ENCODE data around the gene TBL1X. TPM values are rescaled to one million over a fixed set of nuclear protein-coding genes. Genes with fewer than 3 reads are reported as not detected.
A peak's percentile ranks its signal among the peaks of the same experiment; 100 is the strongest.

TBL1X gene
- total RNA-seq, 1 donor: 30.7 TPM

- peak; percentile 76 for DNase-seq (ENCODE audit: low read depth)
- no peak overlapping the region for H3K4me3 ChIP-seq (ENCODE audit: low read depth, low read length)
- TF ChIP-seq CTCF (IDR thresholded peaks at IDR 0.05; ENCODE audit: insufficient read depth, low read depth, low read length): no peak
These were observed 50.6 kb downstream of the TBL1X start for GRCh38 chrX:9515489-9515888.

- DNase-seq (ENCODE audit: low read depth): peak; percentile 53
- TF ChIP-seq CTCF (IDR thresholded peaks at IDR 0.05; ENCODE audit: insufficient read depth, low read depth, low read length): no peak
These were observed 51.2 kb downstream of the TBL1X start for GRCh38 chrX:9515973-9516538.

GRCh38 chrX:9516635-9517034 is 51.8 kb downstream of the TBL1X start:
- H3K4me3 ChIP-seq (ENCODE audit: low read depth, low read length): no peak overlapping the region
- no peak for DNase-seq (ENCODE audit: low read depth)
- no peak for TF ChIP-seq CTCF (IDR thresholded peaks at IDR 0.05; ENCODE audit: insufficient read depth, low read depth, low read length)

More at GRCh38 chrX:9515973-9516538, 51.2 kb downstream of the TBL1X start:
- no peak overlapping the region for H3K4me3 ChIP-seq (ENCODE audit: low read depth, low read length)

- TF ChIP-seq CTCF (IDR thresholded peaks at IDR 0.05; ENCODE audit: insufficient read depth, low read depth, low read length): no peak
- H3K4me3 ChIP-seq (ENCODE audit: low read depth, low read length): no peak overlapping the region
- DNase-seq (ENCODE audit: low read depth): no peak
These were observed 53.2 kb downstream of the TBL1X start for GRCh38 chrX:9518051-9518450.

DNA sequence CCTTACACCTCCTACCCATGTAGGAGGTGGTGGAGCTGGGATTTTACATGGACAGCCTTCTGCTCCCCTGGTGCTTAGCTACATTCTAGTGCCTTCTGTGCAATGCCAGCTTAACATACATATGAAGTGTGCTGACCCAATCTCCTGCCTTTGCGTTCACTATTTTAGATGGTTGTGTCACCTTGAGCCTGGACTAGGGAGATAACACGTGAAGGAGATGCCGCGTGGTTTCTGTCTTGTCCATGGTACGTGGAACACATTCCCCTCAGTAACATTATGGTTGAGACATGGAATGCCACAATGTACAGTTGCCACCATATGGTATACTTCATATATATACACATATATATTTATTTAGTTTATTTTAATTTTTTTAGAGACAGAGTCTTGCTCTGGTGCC is 54.0 kb downstream of the TBL1X start:
- TF ChIP-seq CTCF (IDR thresholded peaks at IDR 0.05; ENCODE audit: insufficient read depth, low read depth, low read length): no peak
- DNase-seq (ENCODE audit: low read depth): no peak
- no peak overlapping the region for H3K4me3 ChIP-seq (ENCODE audit: low read depth, low read length)

- no peak for TF ChIP-seq CTCF (IDR thresholded peaks at IDR 0.05; ENCODE audit: insufficient read depth, low read depth, low read length)
- H3K4me3 ChIP-seq (ENCODE audit: low read depth, low read length): no peak overlapping the region
- peak; percentile 74 for DNase-seq (ENCODE audit: low read depth)
These were observed 54.8 kb downstream of the TBL1X start for GRCh38 chrX:9519546-9520216.

GRCh38 chrX:9520217-9520590 is 55.3 kb downstream of the TBL1X start:
- no peak for DNase-seq (ENCODE audit: low read depth)
- no peak for TF ChIP-seq CTCF (IDR thresholded peaks at IDR 0.05; ENCODE audit: insufficient read depth, low read depth, low read length)
- no peak overlapping the region for H3K4me3 ChIP-seq (ENCODE audit: low read depth, low read length)
